Measurements from ENCODE around the gene RPS19BP1. TPM values are rescaled to one million over a fixed set of nuclear protein-coding genes. Genes with fewer than 3 reads are reported as not detected.

RPS19BP1 gene
- polyA plus RNA-seq, 1 of the 3 experiments (the other 2 are of a cell fraction): 97.2 TPM

- H3K9me2 ChIP-seq: no peaks in the 10 kb centered on the region
- no peak for DNase-seq
- no peak overlapping the region for H3K4me3 ChIP-seq (ENCODE audit: low read depth in 2 of 2, low read length in 1 of 2)
- peaks cover 14 to 37% of the 10 kb centered on the region in 2 experiments for H3K36me3 ChIP-seq (replicated peaks in 1 of 2; ENCODE audit: control insufficient read depth in 1 of 2, insufficient read depth in 2 of 2, low read length in 1 of 2)
- no peaks in the 10 kb centered on the region for H3K9me3 ChIP-seq
- peaks cover 8% of the 10 kb centered on the region in 2 experiments; a peak in 2 of 4 replicates for H3K4me1 ChIP-seq (ENCODE audit: control insufficient read depth in 1 of 2, insufficient read depth in 2 of 2, low read depth in 1 of 2, low read length in 1 of 2)
- ChIA-PET POLR2A (interaction anchor here (0.6 to 1.5 kb wide), 2 partner anchors 15 to 20 kb away, joined by 3 to 5 read pairs; partner anchors contain the start of gene MIEF1), CTCF (interaction anchor here (1.4 to 3.0 kb wide), 3 partner anchors 11 to 25 kb away, joined by 6 to 18 read pairs (median 7); no protein-coding TSS in a partner anchor)
- no peak overlapping the region for H3K27ac ChIP-seq (ENCODE audit: low read depth in 2 of 2, low read length in 1 of 2)
- no peaks in the 10 kb centered on the region for H3K27me3 ChIP-seq (ENCODE audit: insufficient read depth)
- 33% methylated on average over 1 of the region's 3 CpGs for WGBS (ENCODE audit: low lambda C conversion rate)
- H3K9ac ChIP-seq: no peak overlapping the region
- H3K4me2 ChIP-seq: no peak overlapping the region
- peaks cover 16% of the 10 kb centered on the region for H4K20me1 ChIP-seq (ENCODE audit: insufficient read depth)
- peaks cover 37% of the 10 kb centered on the region for H3K79me2 ChIP-seq (ENCODE audit: insufficient read depth)
- H3F3A ChIP-seq (replicated peaks; ENCODE audit: insufficient read depth): peaks cover 13% of the 10 kb centered on the region
- TF ChIP-seq SIN3A (IDR thresholded peaks at IDR 0.05; ENCODE audit: borderline replicate concordance, low read depth, low read length) (no peak), EZH2phosphoT487 (IDR thresholded peaks at IDR 0.05; ENCODE audit: borderline replicate concordance, low read depth) (no peak), ZBTB33 (IDR thresholded peaks at IDR 0.05; ENCODE audit: borderline replicate concordance, low read depth) (no peak), JUND (IDR thresholded peaks at IDR 0.05) (no peak), NFIC (IDR thresholded peaks at IDR 0.05; ENCODE audit: borderline replicate concordance) (no peak), MEF2A (IDR thresholded peaks at IDR 0.05; ENCODE audit: borderline replicate concordance, low read depth) (no peak), RXRA (IDR thresholded peaks at IDR 0.05; ENCODE audit: borderline replicate concordance, low read depth) (no peak), POLR2AphosphoS5 (IDR thresholded peaks at IDR 0.05; ENCODE audit: low read depth, low read length) (no peak), GABPA (IDR thresholded peaks at IDR 0.05; ENCODE audit: low read depth) (no peak), GATA2 (CRISPR knock-in tag; IDR thresholded peaks at IDR 0.05) (no peak)
- H2AFZ ChIP-seq (ENCODE audit: low read depth): no peak overlapping the region
Observed at GRCh38 chr22:39517470-39517869, 15.1 kb downstream of the RPS19BP1 start.

- Histone ChIP-seq H4K20me1 (ENCODE audit: insufficient read depth) (no peaks in the 10 kb centered on the region), H3K4me3 (ENCODE audit: low read depth in 2 of 2, low read length in 1 of 2) (no peak overlapping the region), H3K4me2 (no peak overlapping the region), H3K9me2 (no peaks in the 10 kb centered on the region), H3K36me3 (replicated peaks in 1 of 2; ENCODE audit: control insufficient read depth in 1 of 2, insufficient read depth in 2 of 2, low read length in 1 of 2) (peaks cover 2 to 43% of the 10 kb centered on the region in 2 experiments), H3K27me3 (ENCODE audit: insufficient read depth) (no peaks in the 10 kb centered on the region), H2AFZ (ENCODE audit: low read depth) (no peak overlapping the region), H3K27ac (ENCODE audit: low read depth in 2 of 2, low read length in 1 of 2) (no peak overlapping the region), H3K4me1 (ENCODE audit: control insufficient read depth in 1 of 2, insufficient read depth in 2 of 2, low read depth in 1 of 2, low read length in 1 of 2) (peaks cover 7 to 8% of the 10 kb centered on the region in 2 experiments; a peak in 2 of 4 replicates), H3F3A (replicated peaks; ENCODE audit: insufficient read depth) (peaks cover 10% of the 10 kb centered on the region), H3K79me2 (ENCODE audit: insufficient read depth) (peaks cover 16% of the 10 kb centered on the region; the same call in 1 of the 2 replicates), H3K9ac (no peak overlapping the region), H3K9me3 (no peaks in the 10 kb centered on the region)
- ChIA-PET POLR2A (interaction anchor here (1.4 kb wide), 1 partner anchor 13 kb away, joined by 3 read pairs; no protein-coding TSS in a partner anchor), CTCF (interaction anchor here (0.8 to 3.6 kb wide), 10 partner anchors 14 to 521 kb away, joined by 3 to 18 read pairs (median 4); partner anchors contain the start of gene TAB1)
- WGBS (ENCODE audit: low lambda C conversion rate): 91% methylated on average over 6 of the region's 12 CpGs
- TF ChIP-seq ZBTB33 (IDR thresholded peaks at IDR 0.05; ENCODE audit: borderline replicate concordance, low read depth) (no peak), USF1 (IDR thresholded peaks at IDR 0.05; ENCODE audit: borderline replicate concordance, low read depth) (no peak), EZH2phosphoT487 (IDR thresholded peaks at IDR 0.05; ENCODE audit: borderline replicate concordance, low read depth) (no peak), FOXJ3 (CRISPR knock-in tag; IDR thresholded peaks at IDR 0.05) (no peak), USF2 (IDR thresholded peaks at IDR 0.05; ENCODE audit: borderline replicate concordance, low read depth, low read length) (no peak), NFIC (IDR thresholded peaks at IDR 0.05; ENCODE audit: borderline replicate concordance) (no peak), MAX (IDR thresholded peaks at IDR 0.05; ENCODE audit: low read depth) (no peak), FOSL2 (IDR thresholded peaks at IDR 0.05; ENCODE audit: borderline replicate concordance, low read depth) (no peak), RAD21 (IDR thresholded peaks at IDR 0.05; ENCODE audit: low read length) (no peak)
- DNase-seq: no peak
Observed at GRCh38 chr22:39515266-39516050, 17.1 kb downstream of the RPS19BP1 start.

Measured in SK-N-SH (cell line).